B cell (primary cell): ENCODE data around the gene EGFL7. TPM values are rescaled to one million over a fixed set of nuclear protein-coding genes. Genes with fewer than 3 reads are reported as not detected.

ENCODE experiments used
- ATAC-seq: fragments of 200-7000 bp; cut with Tn5 transposase; one replicate; pipeline ENCODE4 v1.10.0; 2021; ENCODE audit warnings: low read depth, mild to moderate bottlenecking, moderate number of reproducible peaks, moderate library complexity
- CTCF ChIA-PET: fragments of 350-600 bp; sonication (Branson Sonifier 250); formaldehyde crosslinking; loops from one replicate; lab custom pipeline; 2021; ENCODE audit warnings: antibody characterized with exemption, inconsistent platforms; lab: Charles Lee
- POLR2A ChIA-PET: fragments of 350-600 bp; sonication (Branson Sonifier 250); formaldehyde crosslinking; loops from one replicate; lab custom pipeline; 2021; ENCODE audit warnings: antibody characterized with exemption; lab: Charles Lee
- DNase-seq: peaks from one replicate; pipeline ENCODE4 v3.0.0; 2013
- H2AFZ ChIP-seq: 2 replicates; pipeline ENCODE4 v1.6.1; 2012; ENCODE audit warnings: mild to moderate bottlenecking, low read depth, low read length; ENCODE audit not compliant: insufficient read depth, poor library complexity, severe bottlenecking
- H3K27ac ChIP-seq, 2 donors: 1 replicate in 1 of 2; 2 replicates in 1 of 2; pipeline ENCODE4 v1.5.1; 2012 to 2013; ENCODE audit warnings: low read length in 2 of 2, mild to moderate bottlenecking in 2 of 2, moderate library complexity in 1 of 2
- H3K27me3 ChIP-seq, 4 experiments: fragments of 200-600 bp in 1 of 4; sonication (generic) in 1 of 4; replicated peaks in 1 of 4; 1 replicate in 2 of 4; 2 replicates in 2 of 4; pipeline versions ENCODE4 v1.6.1 to v1.7.0; 2013 to 2016; ENCODE audit warnings: low read length in 3 of 4, mild to moderate bottlenecking in 2 of 4, mixed read lengths in 1 of 4, moderate library complexity in 1 of 4; ENCODE audit not compliant: insufficient read depth in 4 of 4, control insufficient read depth in 3 of 4; ENCODE audit errors: control extremely low read depth in 1 of 4
- H3K36me3 ChIP-seq, 2 experiments: replicated peaks in 1 of 2; 1 replicate in 1 of 2; 2 replicates in 1 of 2; pipeline versions ENCODE4 v1.6.1 to v1.7.1; 2013; ENCODE audit warnings: low read length in 1 of 2; ENCODE audit not compliant: insufficient read depth in 2 of 2, control insufficient read depth in 1 of 2; ENCODE audit errors: control extremely low read depth in 1 of 2, extremely low read depth in 1 of 2
- H3K4me1 ChIP-seq, 2 donors: fragments of 200-600 bp in 1 of 2; sonication (generic) in 1 of 2; 1 replicate in 1 of 2; 2 replicates in 1 of 2; pipeline versions ENCODE4 v1.5.1 to v1.6.1; 2013 to 2017; ENCODE audit warnings: low read length in 2 of 2; ENCODE audit not compliant: control insufficient read depth in 2 of 2, insufficient read depth in 2 of 2
- H3K4me2 ChIP-seq: replicated peaks from 2 replicates; pipeline ENCODE3; 2012; ENCODE audit warnings: mild to moderate bottlenecking, low read depth, low read length; ENCODE audit not compliant: poor library complexity, severe bottlenecking
- H3K4me3 ChIP-seq, 5 experiments: fragments of 200-600 bp in 1 of 5; sonication (generic) in 1 of 5; 1 replicate in 3 of 5; 2 replicates in 2 of 5; pipeline versions ENCODE4 v1.5.1 to v1.7.0; 2011 to 2016; ENCODE audit warnings: low read length in 4 of 5, mild to moderate bottlenecking in 4 of 5, low read depth in 2 of 5, control low read depth in 1 of 5, moderate library complexity in 1 of 5; ENCODE audit not compliant: insufficient read depth in 1 of 5; ENCODE audit errors: control extremely low read depth in 1 of 5, extremely low read depth in 1 of 5
- H3K79me2 ChIP-seq: fragments of 200-600 bp; sonication (generic); one replicate; pipeline ENCODE4 v1.6.0; 2016; ENCODE audit warnings: low read length; ENCODE audit not compliant: control insufficient read depth, insufficient read depth
- H3K9ac ChIP-seq: fragments of 200-600 bp; sonication (generic); 2 replicates; pipeline ENCODE4 v1.6.1; 2017; ENCODE audit warnings: mild to moderate bottlenecking, low read length, moderate library complexity
- H3K9me3 ChIP-seq, 3 donors: one replicate each; pipeline versions ENCODE4 v1.6.1 to v1.7.1; 2013; ENCODE audit warnings: low read length in 2 of 3; ENCODE audit not compliant: control insufficient read depth in 2 of 3, insufficient read depth in 1 of 3; ENCODE audit errors: control extremely low read depth in 1 of 3
- H4K20me1 ChIP-seq: 2 replicates; pipeline ENCODE4 v1.6.0; 2012; ENCODE audit warnings: mild to moderate bottlenecking, low read length; ENCODE audit not compliant: insufficient read depth, control insufficient read depth, poor library complexity, severe bottlenecking
- H3K27ac Mint-ChIP-seq: one replicate; pipeline ENCODE4 v1.8.0; 2021; ENCODE audit warnings: mixed read lengths
- H3K27me3 Mint-ChIP-seq: one replicate; pipeline ENCODE4 v1.8.0; 2021; ENCODE audit warnings: mixed read lengths
- H3K4me1 Mint-ChIP-seq: one replicate; pipeline ENCODE4 v1.8.0; 2021; ENCODE audit warnings: mixed read lengths
- H3K4me3 Mint-ChIP-seq: one replicate; pipeline ENCODE4 v1.8.0; 2021; ENCODE audit warnings: mixed read lengths
- H3K9me3 Mint-ChIP-seq: one replicate; pipeline ENCODE4 v1.8.0; 2022; ENCODE audit warnings: mixed read lengths; ENCODE audit not compliant: insufficient read depth
- EZH2 ChIP-seq: IDR thresholded peaks from 2 replicates; pipeline ENCODE4 v1.6.1; 2012; ENCODE audit warnings: borderline replicate concordance, low read depth, mild to moderate bottlenecking, moderate library complexity, low read length; ENCODE audit not compliant: insufficient read depth, poor library complexity, severe bottlenecking
- WGBS: methylation state at CpG from one replicate; pipeline ENCODE4 v1.1.5; 2013; ENCODE audit warnings: missing lambda C conversion rate; ENCODE audit not compliant: insufficient coverage; 5-methylcytosine and 5-hydroxymethylcytosine counted together
- intact Hi-C: fragments of 100-400 bp; cut with micrococcal nuclease; formaldehyde crosslinking; loops from one replicate; pipeline ENCODE4 v1.10.0; 2022
- polyA plus RNA-seq: library from polyadenylated mRNA; depleted of rRNA; stranded (reverse); fragments of >200 nt; gene quantifications from 2 replicates; pipeline ENCODE4 v1.2.3, GENCODE V29; 2012
- total RNA-seq, 2 donors: library from RNA; stranded (reverse); fragments of 120-200 nt in 1 of 2; gene quantifications; 1 replicate in 1 of 2; 2 replicates in 1 of 2; pipeline versions ENCODE4 v1.2.3 to v1.2.4, GENCODE V29; 2013 to 2022
- TF ChIP-seq, protein P1 (sequence below): fragments of 200-600 bp; IDR thresholded peaks from one replicate; pipeline ENCODE4 v1.8.0; 2022; ENCODE audit warnings: antibody characterized with exemption, mild to moderate bottlenecking

Gene EGFL7
- total and polyA plus RNA-seq, 2 donors (not counting 1 experiment from before 2014, with no cell fraction given), result 0.34 TPM; not detected in 1

DNA sequence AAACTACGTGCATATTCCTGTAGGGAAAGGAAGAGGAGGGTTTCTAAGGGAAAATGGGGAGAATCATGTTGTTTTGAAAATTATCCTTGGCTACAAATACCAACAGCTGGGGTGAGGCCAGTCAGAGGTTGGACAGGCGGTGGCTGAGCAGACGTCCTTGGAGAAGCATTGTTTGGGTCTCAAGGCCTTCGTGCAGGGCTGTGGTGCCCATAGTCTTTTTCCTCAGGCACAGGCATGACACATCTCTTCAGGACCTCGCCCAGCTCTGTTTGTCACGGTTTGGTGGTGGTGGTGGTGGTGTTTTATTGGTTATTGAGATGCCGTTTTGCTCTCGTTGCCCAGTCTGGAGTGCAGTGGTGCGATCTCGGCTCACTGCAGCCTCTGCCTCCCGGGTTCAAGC is 27.8 kb upstream of the EGFL7 start:
- no peak overlapping the region for H2AFZ ChIP-seq
- no peak overlapping the region for H3K4me3 Mint-ChIP-seq
- H3K27me3 ChIP-seq, result peaks cover 0 to 3% (median 1%) of the 10 kb centered on the region in 4 experiments
- no peak overlapping the region for H3K4me3 ChIP-seq
- ChIA-PET POLR2A (no interaction called here), CTCF (interaction anchor here (1.5 to 2.2 kb wide), 3 partner anchors 9 to 149 kb away, joined by 6 to 24 read pairs (median 7); no protein-coding TSS in a partner anchor)
- no peak overlapping the region for H3K27ac ChIP-seq
- H3K4me2 ChIP-seq, result no peak overlapping the region
- H3K79me2 ChIP-seq, result no peaks in the 10 kb centered on the region
- peaks cover 8 to 18% of the 10 kb centered on the region in 2 donors for H3K4me1 ChIP-seq
- H3K36me3 ChIP-seq, result no peaks in the 10 kb centered on the region
- peaks cover 4% of the 10 kb centered on the region for H3K27me3 Mint-ChIP-seq
- no peak for TF ChIP-seq EZH2
- no peaks in the 10 kb centered on the region for H3K9me3 Mint-ChIP-seq
- no peaks in the 10 kb centered on the region for H3K4me1 Mint-ChIP-seq
- H3K9ac ChIP-seq, result no peak overlapping the region
- DNase-seq, result no peak
- intact Hi-C loops, result no loop called here
- ATAC-seq, result no peak
- no peaks in the 10 kb centered on the region for H3K9me3 ChIP-seq
- no peak overlapping the region for H3K27ac Mint-ChIP-seq
- H4K20me1 ChIP-seq, result no peaks in the 10 kb centered on the region
- WGBS, result 83% methylated on average over 9 of the region's 11 CpGs

DNA sequence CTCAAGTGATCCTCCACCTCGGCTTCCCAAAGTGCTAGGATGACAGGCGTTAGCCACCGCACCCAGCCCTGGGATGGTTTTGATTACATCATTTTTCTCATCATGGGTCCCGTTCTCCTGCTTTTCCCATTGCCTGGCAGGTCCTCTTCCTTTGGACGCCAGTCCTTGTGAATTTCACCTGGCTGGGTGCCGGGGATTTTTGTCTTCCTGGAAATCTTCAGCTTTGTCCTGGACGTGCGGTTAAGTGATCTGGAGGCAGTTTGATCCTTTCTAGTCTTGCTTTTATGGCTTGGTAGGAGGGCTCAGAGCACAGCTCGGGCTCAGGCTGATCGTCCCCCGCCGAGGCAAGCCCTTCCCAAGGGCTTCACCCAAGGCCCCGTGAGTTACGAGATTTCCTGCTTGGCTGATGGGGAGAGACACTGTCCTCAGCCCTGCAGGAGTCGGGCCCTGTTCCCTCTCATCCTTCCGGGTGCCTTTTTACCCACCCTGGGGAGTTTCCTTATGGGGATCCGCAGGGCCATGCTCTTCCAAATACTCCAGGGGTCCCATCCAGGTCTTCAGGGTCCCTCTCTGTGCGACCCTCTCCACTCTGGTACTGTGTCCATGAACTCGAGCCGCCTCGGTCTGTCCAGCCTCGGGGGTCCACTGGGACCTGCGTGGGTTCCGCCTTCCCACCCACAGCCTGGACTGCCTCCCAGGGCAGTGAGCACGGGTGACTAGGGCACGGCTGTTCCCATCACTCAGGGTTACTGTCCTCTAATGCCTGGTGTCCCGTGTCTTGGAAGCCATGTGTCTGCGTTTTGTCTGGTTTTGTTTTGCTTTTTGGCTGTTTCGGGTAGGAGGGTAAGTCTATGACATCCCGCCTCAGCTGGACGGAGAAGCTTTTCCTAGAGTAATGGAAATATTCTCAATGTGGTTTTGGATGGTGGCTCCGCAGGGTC is 22.3 kb upstream of the EGFL7 start:
- DNase-seq (peak; percentile 14), ATAC-seq (no peak)
- Histone ChIP-seq H3K79me2 (no peaks in the 10 kb centered on the region), H3K9me3 (peaks cover 0 to 14% (median 0%) of the 10 kb centered on the region in 3 donors), H3K4me1 (peaks cover 19 to 21% of the 10 kb centered on the region in 2 donors), H3K9ac (no peak overlapping the region), H4K20me1 (no peaks in the 10 kb centered on the region), H3K4me2 (no peak overlapping the region), H3K27ac (no peak overlapping the region), H3K4me3 (no peak overlapping the region), H2AFZ (no peak overlapping the region), H3K27me3 (peaks cover 0 to 22% (median 13%) of the 10 kb centered on the region in 4 experiments), H3K36me3 (no peaks in the 10 kb centered on the region)
- ChIA-PET POLR2A (no interaction called here), CTCF (interaction anchor here (8.2 kb wide), 1 partner anchor 154 kb away, joined by 55 read pairs; no protein-coding TSS in a partner anchor)
- Mint-ChIP-seq H3K4me1 (peaks cover 15% of the 10 kb centered on the region), H3K27me3 (peaks cover 13% of the 10 kb centered on the region), H3K27ac (no peak overlapping the region), H3K9me3 (no peaks in the 10 kb centered on the region), H3K4me3 (no peak overlapping the region)
- WGBS, result 91% methylated on average over 32 of the region's 32 CpGs
- TF ChIP-seq, protein P1, sequence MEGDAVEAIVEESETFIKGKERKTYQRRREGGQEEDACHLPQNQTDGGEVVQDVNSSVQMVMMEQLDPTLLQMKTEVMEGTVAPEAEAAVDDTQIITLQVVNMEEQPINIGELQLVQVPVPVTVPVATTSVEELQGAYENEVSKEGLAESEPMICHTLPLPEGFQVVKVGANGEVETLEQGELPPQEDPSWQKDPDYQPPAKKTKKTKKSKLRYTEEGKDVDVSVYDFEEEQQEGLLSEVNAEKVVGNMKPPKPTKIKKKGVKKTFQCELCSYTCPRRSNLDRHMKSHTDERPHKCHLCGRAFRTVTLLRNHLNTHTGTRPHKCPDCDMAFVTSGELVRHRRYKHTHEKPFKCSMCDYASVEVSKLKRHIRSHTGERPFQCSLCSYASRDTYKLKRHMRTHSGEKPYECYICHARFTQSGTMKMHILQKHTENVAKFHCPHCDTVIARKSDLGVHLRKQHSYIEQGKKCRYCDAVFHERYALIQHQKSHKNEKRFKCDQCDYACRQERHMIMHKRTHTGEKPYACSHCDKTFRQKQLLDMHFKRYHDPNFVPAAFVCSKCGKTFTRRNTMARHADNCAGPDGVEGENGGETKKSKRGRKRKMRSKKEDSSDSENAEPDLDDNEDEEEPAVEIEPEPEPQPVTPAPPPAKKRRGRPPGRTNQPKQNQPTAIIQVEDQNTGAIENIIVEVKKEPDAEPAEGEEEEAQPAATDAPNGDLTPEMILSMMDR, result no peak
- TF ChIP-seq EZH2, result no peak
- intact Hi-C loops, result no loop called here
